HG02759 (cell line): ENCODE measurements around the gene CLMP.

ENCODE experiments used
- ATAC-seq: cut with Tn5 transposase; IDR thresholded peaks from one replicate; pipeline ENCODE4 v1.9.1; 2021; ENCODE audit warnings: mild to moderate bottlenecking, moderate library complexity; ENCODE audit not compliant: unreplicated experiment

CLMP gene

GRCh38 chr11:123194337-123195187 is 486 bp downstream of the CLMP start:
- no peak for ATAC-seq

- ATAC-seq: no peak
Measured at GRCh38 chr11:123193742-123194141, 1.3 kb downstream of the CLMP start.

- no peak for ATAC-seq
Measured at GRCh38 chr11:123191939-123192338, 3.1 kb downstream of the CLMP start.

DNA sequence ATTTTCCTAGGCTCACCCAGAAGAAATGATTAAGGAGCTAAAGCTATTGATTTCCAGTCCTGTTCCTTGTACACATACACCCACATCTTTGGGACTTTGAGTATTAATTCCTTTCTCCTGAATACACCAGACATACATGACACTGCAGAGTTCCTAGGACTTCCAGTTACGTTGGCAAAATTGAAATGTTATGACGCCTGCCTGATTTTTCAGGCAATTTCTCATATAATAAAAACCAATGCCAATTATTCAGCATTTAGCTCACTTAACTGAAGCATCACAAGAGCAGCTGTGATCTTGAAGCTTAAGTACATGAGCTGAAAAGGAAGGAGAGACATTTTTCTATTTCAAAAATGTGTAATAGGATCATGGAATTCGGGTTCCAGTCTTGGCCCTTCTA is 4.5 kb downstream of the CLMP start:
- ATAC-seq: no peak

DNA sequence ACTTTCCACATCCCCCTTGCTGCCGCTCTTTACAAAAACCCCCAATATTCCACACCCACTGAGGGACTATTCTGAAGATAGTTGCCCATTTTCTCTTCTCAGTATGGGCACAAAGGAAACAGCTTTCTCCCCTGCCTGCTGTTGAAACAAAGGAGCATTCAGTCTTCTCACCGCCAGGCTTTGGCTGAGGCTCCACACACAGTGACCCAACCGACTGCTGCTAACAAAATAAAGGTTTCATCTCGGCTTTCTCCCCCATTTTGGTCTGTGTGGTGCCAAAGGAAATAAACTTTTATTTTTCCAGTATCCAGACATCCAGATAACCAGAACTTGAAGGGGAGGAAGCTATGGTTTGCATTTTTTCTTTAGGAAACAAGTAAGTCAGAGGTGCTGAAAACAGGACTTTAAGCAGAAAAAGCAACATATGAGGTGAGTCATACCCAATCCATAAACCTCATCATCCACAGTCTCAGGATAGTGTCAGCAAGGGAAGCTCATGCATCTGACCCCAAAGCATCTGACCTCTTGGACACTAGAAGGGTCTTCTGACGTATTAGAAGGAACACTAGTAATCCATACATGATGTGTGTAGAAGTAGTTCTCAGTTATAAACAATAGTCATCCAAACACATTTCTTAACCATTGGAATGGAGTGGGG is 6.4 kb downstream of the CLMP start:
- no peak for ATAC-seq

DNA sequence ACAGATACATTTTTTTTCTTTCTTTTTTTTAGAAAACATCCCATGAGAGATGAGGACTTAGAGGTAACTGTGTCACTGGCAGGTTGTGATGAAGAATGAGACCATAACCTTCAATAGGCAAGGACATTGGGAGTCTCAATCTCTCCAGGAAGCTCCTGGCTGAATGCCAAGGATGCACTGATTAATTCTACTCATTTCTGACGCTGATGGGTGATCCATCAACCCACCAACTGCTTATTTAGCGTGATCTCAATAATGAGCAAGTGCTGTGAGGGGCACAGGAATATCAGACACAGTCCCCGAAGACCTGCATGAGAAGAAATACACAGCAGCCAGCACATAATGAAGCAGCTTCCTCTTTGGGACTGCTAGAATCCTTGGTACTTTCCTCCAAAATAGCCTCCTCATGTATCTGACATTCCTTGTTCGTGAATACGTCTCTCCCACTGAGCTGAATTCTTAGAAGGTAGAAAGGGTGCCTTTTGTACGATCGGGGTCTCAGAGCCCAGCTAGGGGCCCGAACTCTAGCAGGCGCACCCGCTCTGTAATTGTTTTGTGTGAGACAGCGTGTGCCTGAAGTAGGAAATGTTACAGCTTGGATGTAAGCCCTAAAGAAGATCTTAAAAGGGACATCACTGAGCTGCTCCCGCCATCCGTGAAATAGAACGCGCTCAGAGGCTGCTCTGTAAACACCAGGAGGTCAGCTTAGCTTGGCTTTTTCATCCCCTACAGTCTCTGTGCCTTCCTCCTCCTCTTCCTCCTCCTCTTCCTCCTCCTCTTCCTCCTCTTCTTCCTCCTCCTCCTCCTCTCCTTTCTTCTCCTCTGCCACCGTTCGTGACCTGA is 7.2 kb downstream of the CLMP start:
- ATAC-seq: no peak

GRCh38 chr11:123187248-123187647 is 7.8 kb downstream of the CLMP start:
- ATAC-seq: no peak

- ATAC-seq: no peak
Measured at GRCh38 chr11:123186286-123186685, 8.8 kb downstream of the CLMP start.

DNA sequence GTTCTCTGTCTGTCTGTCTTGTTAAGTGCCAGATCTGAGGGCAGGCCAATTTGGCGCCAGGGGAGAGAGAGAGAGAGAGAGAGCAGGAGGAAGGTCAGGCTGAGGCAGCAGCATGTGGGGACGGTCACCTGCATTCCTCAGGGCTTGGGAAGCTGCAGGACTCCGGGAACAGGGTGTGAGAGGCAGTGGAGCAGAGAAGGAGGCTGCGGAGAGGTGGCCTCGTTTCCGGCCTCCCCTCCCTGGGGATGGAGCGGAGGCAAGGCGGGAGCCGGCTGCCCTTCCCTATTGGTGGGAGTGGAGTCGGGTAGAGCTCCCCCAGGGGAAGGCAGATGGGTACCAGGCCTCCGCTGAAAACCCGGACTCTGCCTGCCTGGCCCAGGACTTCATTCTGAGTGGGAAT is 9.7 kb downstream of the CLMP start:
- no peak for ATAC-seq

DNA sequence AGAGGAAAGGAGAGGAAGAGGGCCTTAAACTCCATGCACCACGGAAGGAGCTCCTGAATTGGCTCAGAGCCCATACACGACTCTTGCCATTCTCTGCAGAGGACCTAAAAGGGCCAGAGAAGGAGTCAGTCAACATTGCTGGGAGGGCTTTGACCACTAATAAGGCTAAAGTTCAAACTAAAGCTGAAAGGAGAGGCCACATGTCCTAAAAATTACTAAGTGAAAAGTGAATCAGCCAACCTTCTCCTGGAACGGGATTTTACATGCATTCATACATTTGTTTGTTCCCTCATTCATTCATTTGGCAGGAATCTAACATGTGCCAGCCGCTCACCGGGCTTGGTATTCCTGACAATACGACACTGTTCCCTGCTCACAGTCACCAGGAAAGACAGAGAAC is 10.5 kb downstream of the CLMP start:
- ATAC-seq: no peak

GRCh38 chr11:123183391-123184099 is 11.5 kb downstream of the CLMP start:
- no peak for ATAC-seq

- no peak for ATAC-seq
Measured at GRCh38 chr11:123181767-123182500, 13.1 kb downstream of the CLMP start.

DNA sequence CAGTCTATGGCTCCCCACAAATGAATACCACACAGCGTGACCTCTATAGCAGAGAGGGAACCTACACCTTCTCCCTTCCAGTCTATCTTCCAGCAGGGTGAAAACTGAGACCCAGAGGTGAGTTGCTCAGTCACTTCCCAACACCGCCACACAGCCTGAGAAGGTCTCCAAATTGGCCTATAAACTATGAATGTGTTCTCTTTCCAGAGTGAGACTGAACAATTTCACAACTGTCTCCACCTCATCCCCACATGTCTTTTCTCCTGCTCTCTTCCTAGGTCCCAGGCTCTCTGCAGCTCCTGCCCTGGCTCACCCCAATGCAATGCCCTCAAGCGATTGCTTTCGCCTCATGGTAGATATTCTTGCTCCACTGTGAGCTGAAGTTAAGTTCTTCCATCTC is 14.0 kb downstream of the CLMP start:
- no peak for ATAC-seq

DNA sequence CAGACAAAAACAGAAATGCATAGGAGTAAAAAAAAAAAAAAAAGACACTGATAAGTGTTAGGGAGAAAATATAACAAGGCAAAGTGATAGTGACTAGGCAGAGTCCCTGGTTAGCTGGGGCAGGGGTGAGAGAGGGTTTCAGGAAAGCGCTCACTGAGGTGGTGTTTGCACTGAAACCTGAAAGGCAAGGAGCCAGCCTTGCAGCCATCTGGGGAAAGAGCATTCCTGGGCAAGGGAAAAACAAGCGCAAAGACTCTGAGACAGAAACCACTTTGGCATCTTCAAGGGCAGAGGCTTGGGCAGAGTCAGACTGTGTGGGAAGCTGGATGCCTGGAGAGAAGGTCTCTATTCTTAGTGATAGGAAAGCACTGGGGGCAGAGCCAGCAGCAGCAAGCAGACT is 14.5 kb downstream of the CLMP start:
- ATAC-seq: no peak

GRCh38 chr11:123180166-123180565 is 14.9 kb downstream of the CLMP start:
- ATAC-seq: no peak

DNA sequence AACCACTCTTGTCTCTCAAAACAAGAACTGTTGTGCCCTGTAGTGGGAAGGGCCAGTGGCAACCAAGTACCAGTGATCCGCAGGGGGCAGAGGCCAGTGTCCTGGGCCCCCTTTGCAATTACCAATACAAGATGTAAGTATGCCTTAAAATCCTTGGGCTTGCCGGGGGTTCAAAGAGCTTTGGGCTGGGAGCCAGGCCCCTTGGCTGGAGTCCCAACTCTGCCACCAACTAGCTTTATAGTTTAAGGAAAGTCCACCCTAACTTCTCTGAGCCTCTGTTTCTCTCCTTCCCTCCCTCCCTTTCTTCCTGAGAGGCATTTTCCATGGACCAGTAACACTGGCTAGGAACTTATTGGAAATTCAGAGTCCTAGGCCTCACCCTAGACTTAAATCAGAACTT is 15.5 kb downstream of the CLMP start:
- no peak for ATAC-seq

- ATAC-seq: no peak
Measured at GRCh38 chr11:123178186-123178585, 16.9 kb downstream of the CLMP start.

DNA sequence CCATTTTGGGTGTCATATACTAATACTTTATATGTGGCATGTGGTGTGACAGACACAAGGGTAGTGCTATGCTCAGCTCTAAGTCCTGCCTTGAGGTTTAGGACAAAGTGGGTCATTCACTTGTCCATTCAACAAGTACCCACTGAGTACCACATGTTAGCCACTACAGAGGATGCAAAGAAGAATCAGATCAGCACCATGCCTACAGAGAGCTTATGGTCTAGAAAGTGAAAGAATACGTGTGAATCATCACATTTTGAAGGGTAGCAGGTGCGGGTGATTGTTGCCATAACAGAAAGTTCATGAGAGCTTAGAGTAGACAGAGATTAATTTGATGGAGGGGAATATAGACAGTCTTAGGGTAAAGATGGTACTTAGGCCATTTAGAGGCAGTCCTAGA is 18.3 kb downstream of the CLMP start:
- ATAC-seq: no peak

DNA sequence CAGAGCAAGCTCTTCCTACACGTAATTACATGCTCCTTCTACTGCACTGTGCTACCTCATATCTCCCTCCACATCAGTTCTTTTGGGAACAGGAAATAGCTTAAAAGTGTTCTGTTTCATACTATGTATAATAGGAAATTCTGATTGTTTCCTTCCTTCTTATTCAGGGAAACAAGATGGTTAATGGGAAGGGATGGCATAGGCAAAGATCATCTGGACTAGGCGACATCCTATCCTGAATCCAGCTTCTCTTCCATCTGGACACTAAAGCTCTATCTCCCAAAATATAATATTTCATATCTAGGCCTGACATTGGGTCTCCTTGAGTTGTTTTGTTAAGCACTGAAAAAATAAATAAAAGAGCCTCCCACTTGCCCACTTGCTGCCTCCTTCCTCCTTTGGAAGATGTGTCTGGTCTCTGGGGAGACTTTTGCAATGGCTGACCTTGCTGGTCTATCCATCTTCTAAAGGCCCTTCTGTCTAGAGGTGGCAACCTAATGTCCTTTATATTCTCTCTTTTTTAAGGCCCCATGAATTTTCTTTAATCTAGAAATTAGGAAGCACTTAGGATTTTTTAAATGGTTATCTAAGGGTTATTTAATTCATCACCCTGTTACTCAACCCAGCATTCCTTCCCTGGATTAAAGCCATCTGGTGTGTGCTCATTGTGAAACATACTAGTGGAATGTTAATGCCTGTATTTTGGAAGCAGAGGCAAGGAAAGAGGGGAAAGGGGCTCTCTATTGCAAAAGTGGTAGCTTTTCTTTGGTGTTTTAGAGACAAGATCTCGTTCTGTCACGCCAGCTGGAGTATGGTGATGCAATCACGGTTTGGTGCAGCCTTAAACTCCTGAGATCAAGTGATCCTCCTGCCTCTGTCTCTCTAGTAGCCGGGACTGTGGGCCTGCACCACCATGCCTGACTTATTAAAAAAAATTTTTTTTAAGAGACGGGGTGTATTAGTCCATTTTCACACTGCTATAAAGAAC is 20.6 kb downstream of the CLMP start:
- no peak for ATAC-seq
